ENCODE results near the gene MAMSTR.
"Not testable (repeated sequence)": the region's sequence is repeated elsewhere in the genome, so short reads cannot be mapped to it uniquely, and the experiment has no call there.

The MAMSTR gene

GRCh38 chr19:48686637-48687036 is 32.9 kb downstream of the MAMSTR start:
- H3K27me3 Mint-ChIP-seq, H3K4me1 Mint-ChIP-seq, H3K9me3 Mint-ChIP-seq, H3K27ac Mint-ChIP-seq, H3K36me3 Mint-ChIP-seq, H3K4me3 Mint-ChIP-seq: not testable (repeated sequence)

GRCh38 chr19:48686088-48686487 is 33.4 kb downstream of the MAMSTR start:
- Mint-ChIP-seq H3K4me3 (no peak overlapping the region), H3K36me3 (no peaks in the 10 kb centered on the region), H3K27ac (no peak overlapping the region), H3K27me3 (no peaks in the 10 kb centered on the region), H3K4me1 (no peaks in the 10 kb centered on the region), H3K9me3 (no peaks in the 10 kb centered on the region)

DNA sequence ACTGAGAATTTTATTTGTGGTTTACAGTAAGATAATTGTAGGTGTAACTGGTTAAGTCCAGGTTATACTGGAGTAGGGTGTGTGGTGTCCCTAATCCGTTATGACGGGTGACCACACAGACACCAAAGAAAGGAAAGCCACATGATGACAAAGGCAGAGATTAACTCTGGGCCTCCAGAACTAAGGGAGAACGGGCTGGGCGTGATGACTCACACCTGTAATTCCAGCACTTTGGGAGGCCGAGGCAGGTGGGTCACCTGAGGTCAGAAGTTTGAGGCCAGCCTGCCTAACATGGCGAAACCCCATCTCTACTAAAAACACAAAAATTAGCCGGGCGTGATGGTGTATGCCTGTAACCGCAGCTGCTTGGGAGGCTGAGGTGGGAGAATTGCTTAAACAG is 33.9 kb downstream of the MAMSTR start:
- Mint-ChIP-seq H3K4me3 (no peak overlapping the region), H3K27ac (no peak overlapping the region), H3K36me3 (no peaks in the 10 kb centered on the region), H3K9me3 (no peaks in the 10 kb centered on the region), H3K4me1 (no peaks in the 10 kb centered on the region), H3K27me3 (no peaks in the 10 kb centered on the region)

DNA sequence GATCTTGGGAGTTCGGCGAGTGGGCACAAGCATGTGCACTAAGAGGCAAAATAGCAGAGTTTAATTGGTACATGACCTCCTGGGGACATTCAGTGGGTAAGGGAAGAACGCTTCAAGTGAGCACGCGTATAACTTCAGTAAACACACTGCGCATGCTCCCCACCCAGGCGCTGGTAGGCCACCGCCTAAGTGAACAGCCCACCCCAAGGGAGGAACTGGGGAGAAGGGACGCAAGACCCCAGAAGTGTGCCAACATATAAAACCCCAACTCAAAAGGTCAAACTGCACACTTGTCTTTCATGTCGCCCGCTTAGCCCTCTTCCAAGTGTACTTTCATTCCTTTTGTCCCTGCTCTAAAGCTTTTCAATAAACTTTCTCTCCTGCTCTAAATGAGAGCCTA is 36.2 kb downstream of the MAMSTR start:
- no peaks in the 10 kb centered on the region for H3K36me3 Mint-ChIP-seq
- no peaks in the 10 kb centered on the region for H3K9me3 Mint-ChIP-seq
- no peaks in the 10 kb centered on the region for H3K4me1 Mint-ChIP-seq
- no peak overlapping the region for H3K27ac Mint-ChIP-seq
- no peaks in the 10 kb centered on the region for H3K27me3 Mint-ChIP-seq
- H3K4me3 Mint-ChIP-seq: no peak overlapping the region

DNA sequence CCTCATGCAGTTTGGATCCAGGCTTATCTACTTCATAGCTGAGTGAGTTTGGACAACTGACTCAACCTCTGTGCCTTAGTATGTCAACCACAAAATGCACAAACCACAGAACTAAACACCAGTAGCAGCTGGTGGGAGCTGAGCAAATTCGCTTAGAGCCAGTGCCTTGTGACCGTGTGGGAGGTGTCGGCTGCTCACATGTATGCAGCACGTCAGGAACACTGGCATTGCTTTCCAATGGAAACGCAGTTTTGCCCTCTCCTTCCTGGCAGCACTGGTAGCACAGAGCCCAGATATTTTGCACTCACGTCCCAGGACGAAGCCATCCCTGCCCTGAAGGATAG is 38.4 kb downstream of the MAMSTR start:
- H3K9me3 Mint-ChIP-seq: no peaks in the 10 kb centered on the region
- H3K4me3 Mint-ChIP-seq: no peak overlapping the region
- H3K4me1 Mint-ChIP-seq: no peaks in the 10 kb centered on the region
- H3K27me3 Mint-ChIP-seq: no peaks in the 10 kb centered on the region
- no peak overlapping the region for H3K27ac Mint-ChIP-seq
- no peaks in the 10 kb centered on the region for H3K36me3 Mint-ChIP-seq

DNA sequence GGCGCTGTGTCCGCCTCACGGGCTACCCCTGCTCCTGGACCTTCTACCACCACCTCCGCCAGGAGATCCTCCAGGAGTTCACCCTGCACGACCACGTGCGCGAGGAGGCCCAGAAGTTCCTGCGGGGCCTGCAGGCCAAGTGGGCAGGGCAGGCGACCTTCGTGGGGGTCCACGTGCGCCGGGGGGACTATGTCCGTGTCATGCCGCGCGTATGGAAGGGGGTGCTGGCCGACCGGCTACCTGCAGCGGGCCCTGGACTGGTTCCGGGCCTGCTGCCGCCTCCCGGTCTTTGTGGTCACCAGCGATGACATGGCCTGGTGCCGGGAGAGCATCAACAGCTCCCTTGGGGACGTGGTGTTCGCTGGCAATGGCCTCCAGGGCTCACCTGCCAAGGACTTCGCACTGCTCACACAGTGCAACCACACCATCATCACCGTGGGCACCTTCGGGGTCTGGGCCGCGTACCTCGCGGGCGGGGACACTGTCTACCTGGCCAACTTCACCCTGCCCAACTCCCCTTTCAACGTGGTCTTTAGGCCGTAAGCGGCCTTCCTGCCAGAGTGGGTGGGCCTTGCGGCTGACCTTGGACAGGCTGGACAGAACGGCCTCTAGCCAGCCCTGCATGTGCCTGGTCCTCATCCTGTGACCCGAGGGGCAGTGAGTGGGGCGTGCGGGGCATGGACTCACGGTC is 38.9 kb downstream of the MAMSTR start:
- Mint-ChIP-seq H3K27me3 (no peaks in the 10 kb centered on the region), H3K9me3 (no peaks in the 10 kb centered on the region), H3K36me3 (no peaks in the 10 kb centered on the region), H3K4me1 (peaks cover under 1% of the 10 kb centered on the region), H3K4me3 (no peak overlapping the region), H3K27ac (no peak overlapping the region)

- not testable (repeated sequence) for H3K4me1 Mint-ChIP-seq
These were observed 39.5 kb downstream of the MAMSTR start for GRCh38 chr19:48680006-48680405.

DNA sequence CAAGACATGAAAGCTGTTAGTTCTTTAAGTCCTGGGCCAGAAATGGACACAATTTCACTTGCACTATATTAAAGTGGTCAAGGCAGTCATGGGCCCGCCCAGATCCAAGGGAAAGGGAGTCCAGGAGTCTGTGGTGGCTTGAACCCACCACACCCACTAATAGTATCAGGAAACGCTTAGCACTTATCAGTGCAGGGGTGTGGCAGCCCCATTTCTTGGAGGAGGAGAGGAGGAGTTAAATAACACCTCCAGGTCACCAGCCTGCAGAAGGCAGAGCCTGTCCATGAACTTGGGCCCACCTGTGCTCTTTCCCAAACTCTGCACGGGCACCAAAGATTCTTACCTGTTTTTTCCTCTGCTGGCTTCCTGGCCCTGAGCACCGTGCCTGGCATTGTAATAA is 41.3 kb downstream of the MAMSTR start:
- peaks cover 7% of the 10 kb centered on the region for H3K4me1 Mint-ChIP-seq
- H3K27ac Mint-ChIP-seq: no peak overlapping the region
- H3K36me3 Mint-ChIP-seq: no peaks in the 10 kb centered on the region
- no peaks in the 10 kb centered on the region for H3K27me3 Mint-ChIP-seq
- H3K9me3 Mint-ChIP-seq: no peaks in the 10 kb centered on the region
- no peak overlapping the region for H3K4me3 Mint-ChIP-seq

More at GRCh38 chr19:48680006-48680405, 39.5 kb downstream of the MAMSTR start:
- not testable (repeated sequence) for H3K27ac Mint-ChIP-seq, H3K9me3 Mint-ChIP-seq, H3K36me3 Mint-ChIP-seq, H3K27me3 Mint-ChIP-seq, H3K4me3 Mint-ChIP-seq

DNA sequence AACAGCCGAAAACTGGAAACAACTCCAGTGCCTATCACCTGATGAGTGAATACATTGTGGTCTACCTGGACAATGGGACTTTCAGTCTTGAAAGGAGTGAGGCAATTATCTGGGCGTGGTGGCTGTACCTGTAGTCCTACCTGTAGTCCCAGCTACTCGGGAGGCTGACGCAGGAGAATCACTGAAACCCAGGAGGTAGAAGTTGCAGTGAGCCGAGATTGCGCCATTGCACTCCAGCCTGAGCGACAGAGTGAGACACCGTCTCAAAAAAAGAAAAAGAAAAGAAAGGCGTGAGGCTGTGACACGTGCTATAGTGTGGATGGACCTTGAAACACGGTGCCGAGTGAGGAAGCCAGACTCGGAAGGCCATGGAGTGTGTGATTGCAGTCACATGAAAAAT is 42.6 kb downstream of the MAMSTR start:
- Mint-ChIP-seq H3K9me3 (no peaks in the 10 kb centered on the region), H3K36me3 (no peaks in the 10 kb centered on the region), H3K4me1 (peaks cover 7% of the 10 kb centered on the region), H3K4me3 (no peak overlapping the region), H3K27ac (no peak overlapping the region), H3K27me3 (no peaks in the 10 kb centered on the region)

DNA sequence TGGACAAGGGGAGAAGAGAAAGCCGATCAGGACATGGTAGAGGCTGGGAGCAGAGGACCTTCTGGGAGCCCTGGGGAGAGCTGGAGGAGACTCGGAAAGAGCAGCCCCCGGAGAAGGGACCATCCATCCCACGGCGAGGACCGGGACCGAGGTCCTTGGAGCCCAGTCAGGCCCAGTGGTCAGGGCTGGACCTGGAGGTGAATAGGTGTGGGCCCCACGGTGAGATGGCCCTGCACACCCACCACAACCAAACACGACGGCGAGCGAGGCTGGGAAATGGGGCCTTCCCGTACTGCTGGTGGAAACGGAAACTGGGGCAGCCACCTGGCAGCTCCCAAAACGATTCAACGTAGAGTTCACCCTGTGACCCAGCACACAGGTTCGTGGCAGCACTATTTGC is 43.0 kb downstream of the MAMSTR start:
- Mint-ChIP-seq H3K4me1 (peaks cover 7% of the 10 kb centered on the region), H3K27ac (no peak overlapping the region), H3K36me3 (no peaks in the 10 kb centered on the region), H3K9me3 (no peaks in the 10 kb centered on the region), H3K4me3 (no peak overlapping the region), H3K27me3 (no peaks in the 10 kb centered on the region)

DNA sequence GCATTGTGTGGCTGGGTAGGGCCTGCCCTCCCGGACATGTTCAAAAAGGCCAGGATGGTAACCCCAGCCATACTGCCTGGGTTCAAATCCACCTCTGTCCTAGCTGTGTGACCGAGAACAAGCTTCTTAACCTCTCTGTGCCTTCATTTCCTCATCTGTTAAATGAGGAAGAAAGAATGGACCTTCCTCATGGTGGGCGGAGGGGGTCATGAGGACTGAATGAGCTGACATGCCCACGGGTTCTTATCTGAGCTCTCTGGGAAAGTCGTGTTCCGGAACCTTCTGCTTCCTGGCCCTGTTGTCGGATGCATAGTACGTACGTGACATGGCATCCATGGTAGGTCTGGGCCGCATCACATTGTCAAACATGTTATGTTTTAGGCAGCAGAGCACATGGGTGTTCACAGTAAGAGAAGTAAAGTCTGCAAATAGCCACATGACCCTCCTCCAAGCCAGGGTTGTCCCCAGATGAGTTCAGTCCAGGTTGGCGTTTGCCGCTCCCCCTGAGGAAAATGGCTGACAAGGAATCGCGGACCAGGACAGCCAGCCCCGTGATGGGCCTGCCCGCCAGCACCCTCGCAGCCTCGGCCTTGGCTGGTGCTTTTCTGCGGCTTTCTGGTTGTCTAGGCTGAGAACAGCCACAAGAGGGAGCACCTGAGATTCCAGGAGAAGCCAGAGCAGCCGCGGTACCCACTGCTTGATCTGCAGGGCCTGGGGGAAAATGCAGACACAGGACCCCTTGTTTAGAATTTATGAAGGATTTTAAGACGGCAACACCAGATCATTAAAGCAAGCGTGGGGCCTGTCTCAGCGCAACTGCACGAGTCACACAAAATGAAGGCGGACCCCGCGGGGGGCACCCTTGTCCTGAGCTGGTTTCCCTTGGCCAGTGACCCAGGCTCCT is 44.4 kb downstream of the MAMSTR start:
- H3K9me3 Mint-ChIP-seq: no peaks in the 10 kb centered on the region
- no peaks in the 10 kb centered on the region for H3K27me3 Mint-ChIP-seq
- H3K36me3 Mint-ChIP-seq: no peaks in the 10 kb centered on the region
- peak overlapping the region; percentile 59 for H3K27ac Mint-ChIP-seq
- H3K4me1 Mint-ChIP-seq: peaks cover 7% of the 10 kb centered on the region
- H3K4me3 Mint-ChIP-seq: no peak overlapping the region

- H3K9me3 Mint-ChIP-seq: no peaks in the 10 kb centered on the region
- H3K27me3 Mint-ChIP-seq: no peaks in the 10 kb centered on the region
- H3K27ac Mint-ChIP-seq: no peak overlapping the region
- H3K4me1 Mint-ChIP-seq: peaks cover 7% of the 10 kb centered on the region
- no peak overlapping the region for H3K4me3 Mint-ChIP-seq
- no peaks in the 10 kb centered on the region for H3K36me3 Mint-ChIP-seq
These were observed 45.2 kb downstream of the MAMSTR start for GRCh38 chr19:48674216-48674809.

GRCh38 chr19:48673436-48674100 is 46.0 kb downstream of the MAMSTR start:
- no peaks in the 10 kb centered on the region for H3K9me3 Mint-ChIP-seq
- no peak overlapping the region for H3K4me3 Mint-ChIP-seq
- no peak overlapping the region for H3K27ac Mint-ChIP-seq
- no peaks in the 10 kb centered on the region for H3K27me3 Mint-ChIP-seq
- H3K36me3 Mint-ChIP-seq: no peaks in the 10 kb centered on the region
- peaks cover 7% of the 10 kb centered on the region for H3K4me1 Mint-ChIP-seq

GRCh38 chr19:48672994-48673393 is 46.5 kb downstream of the MAMSTR start, which contains the start of gene NTN5:
TSS of gene NTN5 (minus strand) at chr19:48673017. CDS start at chr19:48670986, 2,031 bp downstream.
- H3K4me3 Mint-ChIP-seq: no peak within 1 kb of the TSS
- H3K4me1 Mint-ChIP-seq: peaks cover 7% of the 10 kb centered on the region
- no peak within 1 kb of the TSS for H3K27ac Mint-ChIP-seq
- H3K9me3 Mint-ChIP-seq: no peaks in the 10 kb centered on the region
- no peaks in the 10 kb centered on the region for H3K27me3 Mint-ChIP-seq
- H3K36me3 Mint-ChIP-seq: no peaks in the 10 kb centered on the region

GRCh38 chr19:48671446-48671995 is 48.0 kb downstream of the MAMSTR start:
- Mint-ChIP-seq H3K9me3 (no peaks in the 10 kb centered on the region), H3K4me1 (peaks cover 7% of the 10 kb centered on the region), H3K4me3 (no peak overlapping the region), H3K36me3 (no peaks in the 10 kb centered on the region), H3K27me3 (no peaks in the 10 kb centered on the region), H3K27ac (no peak overlapping the region)
